ENCODE data around the gene DDO.

GRCh38 chr6:110369066-110369465 is 46.3 kb downstream of the DDO start:
- TF ChIP-seq CTCF (IDR thresholded peaks at IDR 0.05) (no peak), POLR2AphosphoS5 (IDR thresholded peaks at IDR 0.05) (no peak)

Measured in upper lobe of left lung (tissue), 4 donors.